Heart left ventricle (tissue), 16 donors: ENCODE data around the gene HCK. TPM values are rescaled to one million over a fixed set of nuclear protein-coding genes. Genes with fewer than 3 reads are reported as not detected.
A peak's percentile ranks its signal among the peaks of the same experiment; 100 is the strongest.

ENCODE experiments used
- ATAC-seq, 4 donors: fragments of 200-7000 bp; cut with Tn5 transposase; one replicate each; pipeline ENCODE4 v1.9.1; 2020 to 2022; ENCODE audit warnings: moderate library complexity in 4 of 4, mild to moderate bottlenecking in 3 of 4, moderate number of reproducible peaks in 1 of 4
- DNase-seq, 5 donors: peaks; one replicate each; pipeline ENCODE4 v3.0.0-alpha.2; 2020
- H3K27ac ChIP-seq, 12 donors: fragments of 200-600 bp; sonication (generic) in 4 of 12; one replicate each; pipeline versions ENCODE4 v1.5.0 to v1.8.0; 2016 to 2022; ENCODE audit warnings: mild to moderate bottlenecking in 2 of 12
- H3K27me3 ChIP-seq, 9 donors: fragments of 200-600 bp; sonication (generic) in 2 of 9; one replicate each; pipeline versions ENCODE4 v1.5.1 to v1.8.0; 2016 to 2022; ENCODE audit warnings: mild to moderate bottlenecking in 3 of 9
- H3K36me3 ChIP-seq, 9 donors: fragments of 200-600 bp; sonication (generic) in 2 of 9; one replicate each; pipeline versions ENCODE4 v1.5.0 to v1.8.0; 2018 to 2022; ENCODE audit warnings: mild to moderate bottlenecking in 2 of 9
- H3K4me1 ChIP-seq, 12 donors: fragments of 200-600 bp; sonication (generic) in 4 of 12; one replicate each; pipeline versions ENCODE4 v1.5.0 to v1.8.0; 2016 to 2022; ENCODE audit warnings: mild to moderate bottlenecking in 3 of 12
- H3K4me3 ChIP-seq, 12 donors: fragments of 200-600 bp; sonication (generic) in 4 of 12; one replicate each; pipeline versions ENCODE4 v1.5.0 to v1.8.0; 2017 to 2022; ENCODE audit warnings: mild to moderate bottlenecking in 9 of 12, moderate library complexity in 4 of 12
- H3K9me3 ChIP-seq, 12 donors: fragments of 200-600 bp; sonication (generic) in 4 of 12; one replicate each; pipeline versions ENCODE4 v1.5.0 to v1.8.0; 2016 to 2022; ENCODE audit warnings: mild to moderate bottlenecking in 1 of 12
- CTCF ChIP-seq, 12 donors: fragments of 200-600 bp; sonication (generic) in 4 of 12; IDR thresholded peaks; one replicate each; pipeline versions ENCODE4 v1.5.0 to v1.8.0; 2018 to 2022; ENCODE audit warnings: antibody characterized with exemption in 12 of 12, mild to moderate bottlenecking in 5 of 12
- POLR2A ChIP-seq, 2 donors: fragments of 450-650 bp; IDR thresholded peaks; one replicate each; pipeline ENCODE4 v1.6.1; 2017; ENCODE audit warnings: antibody characterized with exemption in 2 of 2, mild to moderate bottlenecking in 2 of 2, moderate library complexity in 2 of 2
- WGBS, 4 donors: extraction: QIAGEN DNeasy Blood & Tissue Kit in 2 of 4; methylation state at CpG; one replicate each; pipeline versions ENCODE4 v1.1.5 to v1.1.7; 2013 to 2018; 5-methylcytosine and 5-hydroxymethylcytosine counted together
- intact Hi-C, 10 donors: fragments of 100-400 bp; cut with DNase I; formaldehyde crosslinking; loops; one replicate each; pipeline versions ENCODE4 v1.11.1 to v1.14.2; 2022
- polyA plus RNA-seq, 2 donors: library from polyadenylated mRNA; stranded (reverse); fragments of 200-250 nt; gene quantifications; one replicate each; pipeline ENCODE4 v1.2.3, GENCODE V29; 2013
- total RNA-seq, 9 donors: library from RNA; depleted of rRNA in 2 of 9; stranded (reverse); fragments of >200 nt in 2 of 9; fragmentation: NEBNext Ultra II Directional in 3 of 9; extraction: Animal tissue kit (Norgen Biotek cat#: 25700) in 3 of 9; gene quantifications; one replicate each; pipeline versions ENCODE4 v1.1.0 to v1.2.4, GENCODE V29; 2016 to 2023
- donor health status: ischemic (EF 13 %, LVEDD 7.1; RV severe dilation, severe dysfunction).
- donor health status: healthy with polysubstance abuse.
- donor health status: DM: no; HTN: yes; CAD: no.
- donor health status: DM: no; HTN: no; CAD: no.
- donor health status: ischemic (EF 25% LVEDD 6.9; RV normal size, moderate dysfunction).
- donor health status: ischemic (EF 25% LVEDD 5.7; RV mildly dilated, moderate dysfunction).
- donor health status: healthy.
- donor health status: DM: yes; HTN: yes; CAD: no.
- donor health status: ischemic (EF 35%, LVEDD 5.7; RV mildly dilated, moderate dysfunction).
- donor health status: nonischemic (EF 11% LVEDD 7.7; RV severe dilation, severe dysfunction).
- donor health status: DM: yes; HTN: yes; CAD: no.
- donor health status: PGD.
- donor health status: ischemic (EF 29% LVEDD 5.4; RV normal size, mild dysfunction).
- donor health status: nonischemic (EF 23%, LVEDD 6.1; RV moderate dilation, normal function).

Gene HCK
- total and polyA plus RNA-seq, 11 donors, result 1.4 to 52.0 (median 4.4) TPM

GRCh38 chr20:32057656-32058184 is 5.7 kb downstream of the HCK start:
- ATAC-seq (no peak), DNase-seq (no peak)
- H3K9me3 ChIP-seq, result no peaks in the 10 kb centered on the region
- no peak overlapping the region for H3K4me3 ChIP-seq
- peaks cover 0 to 35% (median under 1%) of the 10 kb centered on the region in 12 donors for H3K4me1 ChIP-seq
- H3K27ac ChIP-seq, result peak overlapping the region in 1 of 12 donors; percentile 57
- 68 to 75% (median 72%) methylated on average over 8 of the region's 8 CpGs for WGBS, 4 donors
- H3K27me3 ChIP-seq, result peaks cover 6 to 57% (median 21%) of the 10 kb centered on the region in 9 donors
- TF ChIP-seq CTCF (IDR thresholded peaks at IDR 0.05) (no peak), POLR2A (IDR thresholded peaks at IDR 0.05) (no peak)
- H3K36me3 ChIP-seq, result no peaks in the 10 kb centered on the region
- intact Hi-C loops, result loop anchor here in 1 of 10 donors (2.0 kb wide), 1 partner anchor 21 kb away; no protein-coding TSS in a partner anchor

- Histone ChIP-seq H3K4me1 (peaks cover 0 to 43% (median 0%) of the 10 kb centered on the region in 12 donors), H3K27me3 (peaks cover 0 to 42% (median 6%) of the 10 kb centered on the region in 9 donors), H3K36me3 (no peaks in the 10 kb centered on the region), H3K9me3 (no peaks in the 10 kb centered on the region), H3K4me3 (no peak overlapping the region), H3K27ac (no peak overlapping the region)
- ATAC-seq, result no peak
- intact Hi-C loops, result no loop called here
- no peak for DNase-seq
- TF ChIP-seq POLR2A (IDR thresholded peaks at IDR 0.05) (no peak), CTCF (IDR thresholded peaks at IDR 0.05) (no peak)
- WGBS, 4 donors, result 82 to 98% (median 97%) methylated on average over 1 of the region's 1 CpG
Measured at GRCh38 chr20:32059189-32059588, 7.1 kb downstream of the HCK start.

- peak overlapping the region in 1 of 12 donors; percentile 39 for H3K4me3 ChIP-seq
- peaks cover 0 to 23% (median 6%) of the 10 kb centered on the region in 9 donors for H3K27me3 ChIP-seq
- TF ChIP-seq CTCF (IDR thresholded peaks at IDR 0.05), result no peak
- TF ChIP-seq POLR2A (IDR thresholded peaks at IDR 0.05), result no peak
- no peaks in the 10 kb centered on the region for H3K9me3 ChIP-seq
- ATAC-seq, result peak; percentile 42 to 90 (median 76)
- 54 to 59% (median 55%) methylated on average over 4 of the region's 4 CpGs for WGBS, 4 donors
- DNase-seq, result peak; percentile 54 to 77 (median 66)
- peak overlapping the region in 4 of 12 donors; percentile 14 to 92 (median 26) for H3K27ac ChIP-seq
- intact Hi-C loops, result no loop called here
- H3K4me1 ChIP-seq, result peaks cover 0 to 65% (median 0%) of the 10 kb centered on the region in 12 donors
- no peaks in the 10 kb centered on the region for H3K36me3 ChIP-seq
Measured at GRCh38 chr20:32062776-32063170, 10.7 kb downstream of the HCK start.

- TF ChIP-seq CTCF (IDR thresholded peaks at IDR 0.05) (no peak), POLR2A (IDR thresholded peaks at IDR 0.05) (no peak)
- intact Hi-C loops, result no loop called here
- no peaks in the 10 kb centered on the region for H3K36me3 ChIP-seq
- peaks cover 0 to 64% (median 0%) of the 10 kb centered on the region in 12 donors for H3K4me1 ChIP-seq
- H3K27me3 ChIP-seq, result peaks cover 0 to 19% (median 4%) of the 10 kb centered on the region in 9 donors
- no peaks in the 10 kb centered on the region for H3K9me3 ChIP-seq
- DNase-seq (no peak), ATAC-seq (peak in 2 of 4 donors; percentile 36 to 52)
- WGBS, 4 donors, result 53 to 79% (median 72%) methylated on average over 4 of the region's 4 CpGs
- peak overlapping the region in 3 of 12 donors; percentile 21 to 92 (median 30) for H3K27ac ChIP-seq
- H3K4me3 ChIP-seq, result peak overlapping the region in 1 of 12 donors; percentile 39
Measured at GRCh38 chr20:32063695-32064094, 11.7 kb downstream of the HCK start.
